HCT116 (cell line): ENCODE measurements around the gene PLEKHN1.

ENCODE experiments used
- CEBPB ChIP-seq: IDR thresholded peaks from 2 replicates; pipeline ENCODE4 v1.6.1; 2012; ENCODE audit warnings: low read depth
- CTCF ChIP-seq, 3 experiments: fragments of 200-600 bp in 1 of 3; sonication (generic) in 1 of 3; IDR thresholded peaks in 2 of 3; conservative IDR thresholded peaks in 1 of 3; 2 replicates each; pipeline ENCODE4 v1.5.1; 2012 to 2017; ENCODE audit warnings: low read depth in 2 of 3, low read length in 2 of 3, antibody characterized with exemption in 1 of 3, borderline replicate concordance in 1 of 3, control low read depth in 1 of 3, mild to moderate bottlenecking in 1 of 3, mixed read lengths in 1 of 3, mixed run types in 1 of 3, moderate library complexity in 1 of 3; ENCODE audit not compliant: insufficient read depth in 1 of 3
- EZH2phosphoT487 ChIP-seq: fragments of 200-600 bp; IDR thresholded peaks from 2 replicates; pipeline ENCODE4 v1.6.1; 2018; ENCODE audit warnings: antibody characterized with exemption, borderline replicate concordance
- JUND ChIP-seq: IDR thresholded peaks from 2 replicates; pipeline ENCODE4 v1.6.1; 2012
- MAX ChIP-seq: IDR thresholded peaks from 2 replicates; pipeline ENCODE4 v1.6.1; 2012
- POLR2A ChIP-seq: IDR thresholded peaks from 2 replicates; pipeline ENCODE4 v1.7.0; 2011; ENCODE audit warnings: borderline replicate concordance; ENCODE audit not compliant: insufficient read depth, insufficient read length; ENCODE audit errors: extremely low read depth
- SIN3A ChIP-seq: IDR thresholded peaks from 2 replicates; pipeline ENCODE4 v1.6.1; 2012; ENCODE audit warnings: low read depth
- ZFX ChIP-seq: fragments of 450-650 bp; IDR thresholded peaks from 2 replicates; pipeline ENCODE4 v1.6.1; 2017
- ZNF274 ChIP-seq: fragments of 200-500 bp; sonication (Bioruptor generic); IDR thresholded peaks from 2 replicates; pipeline ENCODE4 v1.6.1; 2014; ENCODE audit warnings: mild to moderate bottlenecking, low read depth, low read length, inconsistent platforms
- TF ChIP-seq, protein P1 (sequence below): IDR thresholded peaks from 2 replicates; pipeline ENCODE4 v1.6.1; 2012
- TF ChIP-seq, protein P2 (sequence below): IDR thresholded peaks from 2 replicates; pipeline ENCODE4 v1.6.1; 2012; ENCODE audit warnings: low read depth

DNA sequence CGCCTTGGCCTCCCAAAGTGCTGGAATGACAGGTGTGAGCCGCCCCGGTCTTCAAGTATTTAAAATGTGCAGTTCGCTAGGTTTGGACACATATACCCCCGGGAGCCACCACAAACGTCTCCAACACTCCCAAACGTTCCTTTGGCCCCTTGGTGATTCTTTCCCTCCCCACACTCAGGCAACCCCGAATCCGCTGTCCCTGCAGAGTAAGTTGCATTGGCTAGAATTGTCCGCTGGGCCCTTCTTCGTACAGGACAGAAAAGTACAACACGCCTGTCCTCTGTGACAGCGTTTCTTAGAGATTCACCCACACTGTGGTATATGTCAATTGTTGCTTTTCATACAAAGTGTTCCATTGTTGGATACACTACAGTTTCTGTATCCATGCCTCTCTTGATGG lies 18.8 kb downstream of the PLEKHN1 start:
- TF ChIP-seq POLR2A (no peak), JUND (no peak), CTCF (IDR thresholded peaks at IDR 0.05 in 2 of 3, conservative IDR thresholded peaks at IDR 0.05 in 1 of 3; ENCODE audit: borderline replicate concordance in 1 of 3, insufficient read depth in 1 of 3, low read depth in 2 of 3, low read length in 2 of 3) (no peak), CEBPB (no peak), SIN3A (no peak), ZFX (no peak), ZNF274 (no peak), EZH2phosphoT487 (no peak), MAX (no peak)
- TF ChIP-seq, protein P1, sequence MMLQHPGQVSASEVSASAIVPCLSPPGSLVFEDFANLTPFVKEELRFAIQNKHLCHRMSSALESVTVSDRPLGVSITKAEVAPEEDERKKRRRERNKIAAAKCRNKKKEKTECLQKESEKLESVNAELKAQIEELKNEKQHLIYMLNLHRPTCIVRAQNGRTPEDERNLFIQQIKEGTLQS, result no peak
- TF ChIP-seq, protein P2, sequence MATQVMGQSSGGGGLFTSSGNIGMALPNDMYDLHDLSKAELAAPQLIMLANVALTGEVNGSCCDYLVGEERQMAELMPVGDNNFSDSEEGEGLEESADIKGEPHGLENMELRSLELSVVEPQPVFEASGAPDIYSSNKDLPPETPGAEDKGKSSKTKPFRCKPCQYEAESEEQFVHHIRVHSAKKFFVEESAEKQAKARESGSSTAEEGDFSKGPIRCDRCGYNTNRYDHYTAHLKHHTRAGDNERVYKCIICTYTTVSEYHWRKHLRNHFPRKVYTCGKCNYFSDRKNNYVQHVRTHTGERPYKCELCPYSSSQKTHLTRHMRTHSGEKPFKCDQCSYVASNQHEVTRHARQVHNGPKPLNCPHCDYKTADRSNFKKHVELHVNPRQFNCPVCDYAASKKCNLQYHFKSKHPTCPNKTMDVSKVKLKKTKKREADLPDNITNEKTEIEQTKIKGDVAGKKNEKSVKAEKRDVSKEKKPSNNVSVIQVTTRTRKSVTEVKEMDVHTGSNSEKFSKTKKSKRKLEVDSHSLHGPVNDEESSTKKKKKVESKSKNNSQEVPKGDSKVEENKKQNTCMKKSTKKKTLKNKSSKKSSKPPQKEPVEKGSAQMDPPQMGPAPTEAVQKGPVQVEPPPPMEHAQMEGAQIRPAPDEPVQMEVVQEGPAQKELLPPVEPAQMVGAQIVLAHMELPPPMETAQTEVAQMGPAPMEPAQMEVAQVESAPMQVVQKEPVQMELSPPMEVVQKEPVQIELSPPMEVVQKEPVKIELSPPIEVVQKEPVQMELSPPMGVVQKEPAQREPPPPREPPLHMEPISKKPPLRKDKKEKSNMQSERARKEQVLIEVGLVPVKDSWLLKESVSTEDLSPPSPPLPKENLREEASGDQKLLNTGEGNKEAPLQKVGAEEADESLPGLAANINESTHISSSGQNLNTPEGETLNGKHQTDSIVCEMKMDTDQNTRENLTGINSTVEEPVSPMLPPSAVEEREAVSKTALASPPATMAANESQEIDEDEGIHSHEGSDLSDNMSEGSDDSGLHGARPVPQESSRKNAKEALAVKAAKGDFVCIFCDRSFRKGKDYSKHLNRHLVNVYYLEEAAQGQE, result no peak
